Muscle layer of duodenum (tissue), 2 donors: ENCODE results near the gene EEPD1.
"Not testable (repeated sequence)": the region's sequence is repeated elsewhere in the genome, so short reads cannot be mapped to it uniquely, and the experiment has no call there.

Source experiments
- H3K27ac ChIP-seq: one replicate; pipeline ENCODE4 v1.7.0; 2013; ENCODE audit warnings: mild to moderate bottlenecking, low read length
- H3K27me3 ChIP-seq: one replicate; pipeline ENCODE4 v1.7.0; 2013; ENCODE audit warnings: low read depth, mild to moderate bottlenecking, control low read depth, low read length
- H3K36me3 ChIP-seq, 2 donors: one replicate each; pipeline ENCODE4 v1.7.0; 2013; ENCODE audit warnings: low read length in 2 of 2, control low read depth in 1 of 2, mild to moderate bottlenecking in 1 of 2; ENCODE audit not compliant: insufficient read depth in 2 of 2, control insufficient read depth in 1 of 2
- H3K4me1 ChIP-seq, 2 donors: one replicate each; pipeline ENCODE4 v1.7.0; 2013; ENCODE audit warnings: low read length in 2 of 2, mild to moderate bottlenecking in 2 of 2, control low read depth in 1 of 2, moderate library complexity in 1 of 2; ENCODE audit not compliant: insufficient read depth in 2 of 2, control insufficient read depth in 1 of 2
- H3K4me3 ChIP-seq, 2 donors: one replicate each; pipeline ENCODE4 v1.7.0; 2013; ENCODE audit warnings: low read length in 2 of 2, low read depth in 1 of 2, mild to moderate bottlenecking in 1 of 2
- H3K9me3 ChIP-seq, 2 donors: one replicate each; pipeline ENCODE4 v1.7.0; 2013; ENCODE audit warnings: low read length in 2 of 2, control low read depth in 1 of 2, mild to moderate bottlenecking in 1 of 2; ENCODE audit not compliant: control insufficient read depth in 1 of 2
- donor health status: healthy.

The EEPD1 gene

GRCh38 chr7:36152756-36153570 lies at the start of gene EEPD1:
TSS of gene EEPD1 (plus strand) at chr7:36153254. CDS start at chr7:36154325, 1,071 bp downstream.
- Histone ChIP-seq H3K27me3 (no peaks in the 10 kb centered on the region), H3K9me3 (peaks cover 0 to 7% of the 10 kb centered on the region in 2 donors), H3K4me3 (peak within 1 kb of the TSS; percentile 77 to 89), H3K27ac (peak within 1 kb of the TSS; percentile 84), H3K4me1 (peaks cover 22 to 38% of the 10 kb centered on the region in 2 donors), H3K36me3 (no peaks in the 10 kb centered on the region)

DNA sequence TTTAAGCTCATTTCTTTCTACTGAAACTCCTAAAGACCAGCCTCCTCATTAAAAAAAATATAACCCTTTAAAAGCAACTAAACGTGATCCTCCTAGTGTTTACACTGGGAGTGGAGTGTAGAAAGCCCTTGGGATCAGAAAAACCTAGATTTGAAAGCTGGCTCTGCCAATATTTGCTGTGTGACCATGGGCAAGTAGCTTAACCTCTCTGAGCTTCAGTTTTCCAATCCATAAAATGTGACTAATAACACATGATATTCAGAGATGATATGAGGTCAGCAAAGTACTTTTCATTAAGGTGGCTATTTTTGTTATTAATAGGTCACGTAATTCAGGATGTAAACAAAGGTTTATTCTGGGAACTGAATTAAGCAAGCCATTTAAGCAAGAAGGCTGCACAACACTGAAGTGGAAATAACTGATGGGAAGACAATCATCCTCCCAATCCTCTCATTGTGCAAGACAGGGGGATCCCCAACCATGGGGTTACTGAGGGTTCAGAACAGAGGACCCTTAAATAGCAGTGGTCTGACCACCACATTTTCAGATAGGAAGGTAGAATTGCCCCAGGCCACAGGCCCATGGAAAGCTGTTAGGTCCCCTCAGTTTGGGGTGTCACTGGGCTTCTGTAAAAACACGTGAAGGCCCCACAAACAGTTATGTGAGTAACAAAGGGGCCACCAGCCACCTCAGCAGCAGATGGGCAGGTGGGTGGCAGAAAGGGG lies 49.1 kb upstream of the EEPD1 start:
- Histone ChIP-seq H3K27me3 (no peaks in the 10 kb centered on the region), H3K4me3 (no peak overlapping the region), H3K4me1 (peaks cover 0 to 3% of the 10 kb centered on the region in 2 donors), H3K9me3 (peaks cover 0 to 3% of the 10 kb centered on the region in 2 donors), H3K36me3 (no peaks in the 10 kb centered on the region), H3K27ac (no peak overlapping the region)

DNA sequence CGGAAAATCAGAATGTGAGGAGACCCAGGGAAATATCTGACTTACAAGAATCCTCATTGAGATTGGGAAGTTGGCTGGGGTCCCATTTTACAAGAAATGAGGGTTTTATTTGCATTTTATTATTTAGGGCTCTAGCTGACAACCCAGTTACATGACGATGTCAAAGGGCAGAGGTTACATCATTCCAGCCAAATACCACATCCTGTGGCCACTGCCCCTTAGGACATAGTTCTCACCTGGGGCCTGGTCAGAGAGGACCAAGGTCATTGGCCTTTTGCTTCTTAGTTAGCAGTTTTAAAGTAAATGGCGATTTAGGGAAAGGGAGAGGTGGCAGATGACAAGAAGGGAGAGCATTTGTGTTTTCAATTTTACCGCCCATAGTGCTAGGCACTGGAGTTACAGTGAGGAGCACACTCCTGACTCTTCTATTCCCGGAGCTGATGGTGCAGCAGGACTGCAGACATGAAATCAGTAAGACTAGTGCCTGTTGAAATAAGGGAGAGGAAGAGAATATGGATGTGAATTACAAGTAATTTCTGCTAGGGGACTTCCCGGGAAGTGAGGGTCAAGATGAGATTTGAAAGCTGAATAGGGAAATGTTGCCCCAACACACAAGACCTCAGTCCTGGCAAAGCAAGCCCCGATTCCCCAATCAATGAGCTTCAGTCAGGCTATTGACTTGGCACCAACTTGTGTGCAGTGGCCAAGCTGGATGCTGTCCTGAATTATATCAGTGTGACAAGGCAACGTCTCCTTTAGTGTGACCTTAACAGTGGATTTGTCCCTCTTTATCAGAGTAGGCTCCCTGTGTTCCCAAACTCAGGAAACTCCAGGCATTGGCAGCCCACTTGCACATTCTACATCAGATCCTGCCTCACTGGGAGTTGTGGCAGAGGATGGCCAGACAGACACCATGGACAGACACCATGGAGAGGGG lies 45.8 kb upstream of the EEPD1 start:
- not testable (repeated sequence) for H3K9me3 ChIP-seq, H3K27ac ChIP-seq, H3K36me3 ChIP-seq, H3K27me3 ChIP-seq, H3K4me3 ChIP-seq, H3K4me1 ChIP-seq

- Histone ChIP-seq H3K27ac (no peak overlapping the region), H3K36me3 (no peaks in the 10 kb centered on the region), H3K4me3 (no peak overlapping the region), H3K9me3 (peaks cover 0 to 3% of the 10 kb centered on the region in 2 donors), H3K4me1 (peaks cover 0 to 3% of the 10 kb centered on the region in 2 donors), H3K27me3 (no peaks in the 10 kb centered on the region)
Measured at GRCh38 chr7:36107926-36108631, 45.0 kb upstream of the EEPD1 start.

GRCh38 chr7:36109013-36109627 lies 43.9 kb upstream of the EEPD1 start:
- H3K27ac ChIP-seq, result no peak overlapping the region
- no peak overlapping the region for H3K4me3 ChIP-seq
- H3K4me1 ChIP-seq, result no peaks in the 10 kb centered on the region
- H3K9me3 ChIP-seq, result peaks cover 0 to 3% of the 10 kb centered on the region in 2 donors
- no peaks in the 10 kb centered on the region for H3K36me3 ChIP-seq
- H3K27me3 ChIP-seq, result no peaks in the 10 kb centered on the region

- Histone ChIP-seq H3K4me3 (no peak overlapping the region), H3K9me3 (peaks cover 0 to 3% of the 10 kb centered on the region in 2 donors), H3K27ac (no peak overlapping the region), H3K36me3 (no peaks in the 10 kb centered on the region), H3K4me1 (peaks cover under 1 to 3% of the 10 kb centered on the region in 2 donors), H3K27me3 (no peaks in the 10 kb centered on the region)
Measured at GRCh38 chr7:36110584-36110983, 42.5 kb upstream of the EEPD1 start.

DNA sequence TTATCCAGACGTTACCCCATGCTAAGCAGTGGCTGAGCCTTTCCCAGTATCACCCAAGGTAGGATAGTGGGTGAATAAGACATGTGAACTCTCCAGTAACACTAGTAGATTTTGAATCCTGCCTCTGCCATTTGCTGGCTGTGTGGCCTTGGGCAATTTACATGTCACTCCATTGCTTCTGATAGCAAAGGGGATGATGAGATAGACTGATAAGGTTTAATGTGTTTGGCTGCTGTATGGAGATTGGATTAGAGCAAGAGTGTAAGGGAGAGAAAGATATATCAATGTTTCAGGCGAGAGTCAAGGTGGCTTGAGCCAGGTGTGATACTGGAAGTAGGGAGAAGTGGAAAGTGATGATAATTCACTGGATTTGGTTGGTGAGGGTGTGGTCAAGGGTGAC lies 40.1 kb upstream of the EEPD1 start:
- Histone ChIP-seq H3K27me3 (no peaks in the 10 kb centered on the region), H3K27ac (no peak overlapping the region), H3K4me1 (peaks cover 4 to 10% of the 10 kb centered on the region in 2 donors), H3K36me3 (no peaks in the 10 kb centered on the region), H3K4me3 (no peak overlapping the region), H3K9me3 (peaks cover 0 to under 1% of the 10 kb centered on the region in 2 donors)

DNA sequence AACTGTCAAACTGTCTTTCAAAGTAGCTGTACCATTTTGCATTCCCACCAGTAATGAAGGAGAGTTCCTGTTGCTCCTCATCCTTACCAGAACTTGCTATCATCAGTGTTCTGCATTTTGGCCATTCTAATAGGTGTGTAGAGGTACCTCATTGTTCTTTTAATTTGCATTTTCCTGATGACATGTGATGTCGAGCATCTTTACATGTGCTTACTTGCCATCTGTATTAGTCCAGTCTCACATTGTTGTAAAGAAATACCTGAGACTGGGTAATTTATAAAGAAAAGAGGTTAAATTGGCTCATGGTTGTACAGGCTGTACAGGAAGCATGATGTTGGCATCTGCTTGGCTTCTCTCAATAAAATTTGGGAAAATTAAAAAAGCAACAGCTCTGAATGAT lies 38.7 kb upstream of the EEPD1 start:
- Histone ChIP-seq H3K9me3 (no peaks in the 10 kb centered on the region), H3K27me3 (no peaks in the 10 kb centered on the region), H3K36me3 (no peaks in the 10 kb centered on the region), H3K4me3 (no peak overlapping the region), H3K4me1 (peaks cover 7 to 10% of the 10 kb centered on the region in 2 donors), H3K27ac (no peak overlapping the region)

GRCh38 chr7:36115448-36116321 lies 37.4 kb upstream of the EEPD1 start:
- Histone ChIP-seq H3K27ac (no peak overlapping the region), H3K4me3 (no peak overlapping the region), H3K4me1 (peaks cover 7 to 10% of the 10 kb centered on the region in 2 donors), H3K27me3 (no peaks in the 10 kb centered on the region), H3K36me3 (no peaks in the 10 kb centered on the region), H3K9me3 (no peaks in the 10 kb centered on the region)
